ENCODE data around the gene MAP3K1.

The MAP3K1 gene

DNA sequence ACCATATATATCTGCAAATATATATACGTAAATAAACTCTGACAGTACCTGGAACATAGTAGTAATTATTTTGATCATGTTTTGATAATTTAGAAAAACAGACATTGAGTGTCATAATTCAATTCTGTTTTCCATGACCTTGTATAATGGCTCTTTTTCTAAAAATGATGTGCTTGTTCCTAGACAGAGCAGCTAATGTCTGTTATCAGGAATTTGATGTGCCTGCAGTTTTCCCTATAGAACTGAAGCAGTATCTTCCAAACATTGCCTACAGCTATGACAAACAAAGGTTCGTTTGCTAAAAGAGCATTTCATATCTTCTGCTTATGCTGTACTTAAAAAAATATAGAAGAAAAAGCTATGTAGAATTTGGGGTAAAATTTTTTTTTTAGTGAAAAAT lies 99.3 kb downstream of the MAP3K1 start:
- WGBS (ENCODE audit: insufficient coverage): no CpG with 5 or more reads among the region's 2 CpGs
- H3K4me1 ChIP-seq (ENCODE audit: control extremely low read depth in 1 of 4, control insufficient read depth in 4 of 4, insufficient read depth in 4 of 4, low read length in 3 of 4): peaks cover 7 to 16% (median 10%) of the 10 kb centered on the region in 4 experiments
- peaks cover 0 to 5% (median 1%) of the 10 kb centered on the region in 4 experiments for H3K36me3 ChIP-seq (ENCODE audit: control insufficient read depth in 4 of 4, insufficient read depth in 4 of 4, low read length in 3 of 4)
- H3K9me3 ChIP-seq (ENCODE audit: control extremely low read depth in 1 of 5, control insufficient read depth in 4 of 5, insufficient read depth in 2 of 5, low read depth in 1 of 5, low read length in 4 of 5): no peaks in the 10 kb centered on the region
- no peak overlapping the region for H3K27ac ChIP-seq (ENCODE audit: insufficient read depth in 1 of 2, low read depth in 1 of 2, low read length in 2 of 2, poor library complexity in 1 of 2, severe bottlenecking in 2 of 2)
- no peaks in the 10 kb centered on the region for H3K27me3 ChIP-seq (replicated peaks in 2 of 5; ENCODE audit: control insufficient read depth in 4 of 5, insufficient read depth in 5 of 5, low read length in 4 of 5)
- POLR2A ChIA-PET: no interaction called here
- DNase-seq: no peak
- no peak overlapping the region for H3K4me3 ChIP-seq (ENCODE audit: control insufficient read depth in 1 of 7, extremely low read depth in 1 of 7, insufficient read depth in 4 of 7, low read depth in 2 of 7, low read length in 6 of 7)
- CTCF ChIA-PET: interaction anchor here (1.6 kb wide), 1 partner anchor 14 kb away, joined by 6 read pairs; no protein-coding TSS in a partner anchor

DNA sequence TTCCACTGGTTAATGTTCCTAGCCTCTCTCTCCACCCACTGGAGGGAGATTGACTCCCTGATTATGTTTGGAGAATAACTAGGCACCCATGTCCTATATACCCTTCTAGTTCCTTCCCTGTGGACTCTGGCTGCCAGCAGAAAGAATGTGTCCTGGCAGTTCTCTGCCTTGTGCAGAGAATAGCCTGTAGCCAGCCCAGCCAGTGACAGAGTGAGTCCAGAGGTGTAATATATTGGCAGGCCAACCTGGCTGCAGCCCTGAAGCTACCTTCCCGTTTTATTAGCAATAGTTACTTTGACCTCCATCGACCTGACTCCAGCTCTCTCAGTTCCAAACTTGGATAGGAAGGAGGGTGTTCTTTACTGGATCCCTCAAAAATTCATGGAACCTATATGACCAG lies 102.2 kb downstream of the MAP3K1 start:
- H3K9me3 ChIP-seq (ENCODE audit: control extremely low read depth in 1 of 5, control insufficient read depth in 4 of 5, insufficient read depth in 2 of 5, low read depth in 1 of 5, low read length in 4 of 5): no peaks in the 10 kb centered on the region
- peaks cover 0 to 2% (median 0%) of the 10 kb centered on the region in 4 experiments for H3K4me1 ChIP-seq (ENCODE audit: control extremely low read depth in 1 of 4, control insufficient read depth in 4 of 4, insufficient read depth in 4 of 4, low read length in 3 of 4)
- WGBS (ENCODE audit: insufficient coverage): 100% methylated on average over 1 of the region's 2 CpGs
- no peak for DNase-seq
- no peak overlapping the region for H3K4me3 ChIP-seq (ENCODE audit: control insufficient read depth in 1 of 7, extremely low read depth in 1 of 7, insufficient read depth in 4 of 7, low read depth in 2 of 7, low read length in 6 of 7)
- CTCF ChIA-PET: interaction anchor here (1.2 to 1.7 kb wide), 4 partner anchors 17 to 221 kb away, joined by 3 to 5 read pairs (median 4); no protein-coding TSS in a partner anchor
- POLR2A ChIA-PET: interaction anchor here (0.6 kb wide), 1 partner anchor 227 kb away, joined by 3 read pairs; no protein-coding TSS in a partner anchor
- no peaks in the 10 kb centered on the region for H3K27me3 ChIP-seq (replicated peaks in 2 of 5; ENCODE audit: control insufficient read depth in 4 of 5, insufficient read depth in 5 of 5, low read length in 4 of 5)
- peaks cover 6 to 14% (median 9%) of the 10 kb centered on the region in 4 experiments for H3K36me3 ChIP-seq (ENCODE audit: control insufficient read depth in 4 of 4, insufficient read depth in 4 of 4, low read length in 3 of 4)
- H3K27ac ChIP-seq (ENCODE audit: insufficient read depth in 1 of 2, low read depth in 1 of 2, low read length in 2 of 2, poor library complexity in 1 of 2, severe bottlenecking in 2 of 2): no peak overlapping the region

- Histone ChIP-seq H3K27ac (ENCODE audit: insufficient read depth in 1 of 2, low read depth in 1 of 2, low read length in 2 of 2, poor library complexity in 1 of 2, severe bottlenecking in 2 of 2) (no peak overlapping the region), H3K36me3 (ENCODE audit: control insufficient read depth in 4 of 4, insufficient read depth in 4 of 4, low read length in 3 of 4) (peaks cover 11 to 19% (median 13%) of the 10 kb centered on the region in 4 experiments), H3K4me1 (ENCODE audit: control extremely low read depth in 1 of 4, control insufficient read depth in 4 of 4, insufficient read depth in 4 of 4, low read length in 3 of 4) (peaks cover 0 to 2% (median 0%) of the 10 kb centered on the region in 4 experiments), H3K27me3 (replicated peaks in 2 of 5; ENCODE audit: control insufficient read depth in 4 of 5, insufficient read depth in 5 of 5, low read length in 4 of 5) (no peaks in the 10 kb centered on the region), H3K9me3 (ENCODE audit: control extremely low read depth in 1 of 5, control insufficient read depth in 4 of 5, insufficient read depth in 2 of 5, low read depth in 1 of 5, low read length in 4 of 5) (no peaks in the 10 kb centered on the region), H3K4me3 (ENCODE audit: control insufficient read depth in 1 of 7, extremely low read depth in 1 of 7, insufficient read depth in 4 of 7, low read depth in 2 of 7, low read length in 6 of 7) (no peak overlapping the region)
- ChIA-PET CTCF (interaction anchor here (1.2 to 1.7 kb wide), 3 partner anchors 17 to 220 kb away, joined by 3 to 5 read pairs (median 4); no protein-coding TSS in a partner anchor), POLR2A (no interaction called here)
- no peak for DNase-seq
- 89% methylated on average over 2 of the region's 2 CpGs for WGBS (ENCODE audit: insufficient coverage)
These were observed 102.7 kb downstream of the MAP3K1 start for GRCh38 chr5:56918054-56918453.

- no peaks in the 10 kb centered on the region for H3K27me3 ChIP-seq (replicated peaks in 2 of 5; ENCODE audit: control insufficient read depth in 4 of 5, insufficient read depth in 5 of 5, low read length in 4 of 5)
- WGBS (ENCODE audit: insufficient coverage): no CpG with 5 or more reads among the region's 1 CpG
- DNase-seq: no peak
- H3K36me3 ChIP-seq (ENCODE audit: control insufficient read depth in 4 of 4, insufficient read depth in 4 of 4, low read length in 3 of 4): peaks cover 17 to 40% (median 25%) of the 10 kb centered on the region in 4 experiments
- ChIA-PET CTCF (interaction anchor here (0.6 kb wide), 1 partner anchor 33 kb away, joined by 3 read pairs; no protein-coding TSS in a partner anchor), POLR2A (no interaction called here)
- peaks cover 0 to 2% (median 0%) of the 10 kb centered on the region in 4 experiments for H3K4me1 ChIP-seq (ENCODE audit: control extremely low read depth in 1 of 4, control insufficient read depth in 4 of 4, insufficient read depth in 4 of 4, low read length in 3 of 4)
- H3K27ac ChIP-seq (ENCODE audit: insufficient read depth in 1 of 2, low read depth in 1 of 2, low read length in 2 of 2, poor library complexity in 1 of 2, severe bottlenecking in 2 of 2): no peak overlapping the region
- H3K4me3 ChIP-seq (ENCODE audit: control insufficient read depth in 1 of 7, extremely low read depth in 1 of 7, insufficient read depth in 4 of 7, low read depth in 2 of 7, low read length in 6 of 7): no peak overlapping the region
- H3K9me3 ChIP-seq (ENCODE audit: control extremely low read depth in 1 of 5, control insufficient read depth in 4 of 5, insufficient read depth in 2 of 5, low read depth in 1 of 5, low read length in 4 of 5): no peaks in the 10 kb centered on the region
These were observed 104.8 kb downstream of the MAP3K1 start for GRCh38 chr5:56919942-56920662.

GRCh38 chr5:56922922-56923321 lies 107.6 kb downstream of the MAP3K1 start:
- no peaks in the 10 kb centered on the region for H3K9me3 ChIP-seq (ENCODE audit: control extremely low read depth in 1 of 5, control insufficient read depth in 4 of 5, insufficient read depth in 2 of 5, low read depth in 1 of 5, low read length in 4 of 5)
- POLR2A ChIA-PET: no interaction called here
- no peak overlapping the region for H3K27ac ChIP-seq (ENCODE audit: insufficient read depth in 1 of 2, low read depth in 1 of 2, low read length in 2 of 2, poor library complexity in 1 of 2, severe bottlenecking in 2 of 2)
- no peak for DNase-seq
- H3K27me3 ChIP-seq (replicated peaks in 2 of 5; ENCODE audit: control insufficient read depth in 4 of 5, insufficient read depth in 5 of 5, low read length in 4 of 5): no peaks in the 10 kb centered on the region
- 100% methylated on average over 4 of the region's 6 CpGs for WGBS (ENCODE audit: insufficient coverage)
- H3K36me3 ChIP-seq (ENCODE audit: control insufficient read depth in 4 of 4, insufficient read depth in 4 of 4, low read length in 3 of 4): peaks cover 20 to 68% (median 43%) of the 10 kb centered on the region in 4 experiments
- no peak overlapping the region for H3K4me3 ChIP-seq (ENCODE audit: control insufficient read depth in 1 of 7, extremely low read depth in 1 of 7, insufficient read depth in 4 of 7, low read depth in 2 of 7, low read length in 6 of 7)
- peaks cover 0 to 2% (median 0%) of the 10 kb centered on the region in 4 experiments for H3K4me1 ChIP-seq (ENCODE audit: control extremely low read depth in 1 of 4, control insufficient read depth in 4 of 4, insufficient read depth in 4 of 4, low read length in 3 of 4)
- CTCF ChIA-PET: interaction anchor here (1.4 to 2.6 kb wide), 4 partner anchors 12 to 215 kb away, joined by 3 to 6 read pairs (median 4); no protein-coding TSS in a partner anchor

DNA sequence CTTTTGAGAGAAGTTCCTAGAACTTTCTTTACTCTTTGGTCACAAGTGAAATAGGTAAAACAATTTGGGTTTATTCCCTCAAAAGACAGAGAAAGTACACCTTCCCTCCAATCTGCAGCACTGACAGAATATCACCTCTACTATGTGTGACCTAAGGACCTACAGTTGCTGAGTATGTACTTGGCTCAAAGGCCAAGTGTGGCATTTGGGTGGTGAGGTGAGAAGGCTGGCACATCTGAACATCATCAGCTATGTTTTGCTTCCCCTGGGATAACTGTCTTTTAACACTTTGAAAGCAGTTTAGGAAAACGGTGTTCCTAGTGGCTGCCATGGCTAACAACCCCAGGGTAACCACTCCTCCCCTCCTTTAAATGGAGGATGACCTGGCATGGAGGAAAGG lies 119.0 kb downstream of the MAP3K1 start:
- ChIA-PET CTCF (no interaction called here), POLR2A (no interaction called here)
- Histone ChIP-seq H3K27ac (ENCODE audit: insufficient read depth in 1 of 2, low read depth in 1 of 2, low read length in 2 of 2, poor library complexity in 1 of 2, severe bottlenecking in 2 of 2) (no peak overlapping the region), H3K9me3 (ENCODE audit: control extremely low read depth in 1 of 5, control insufficient read depth in 4 of 5, insufficient read depth in 2 of 5, low read depth in 1 of 5, low read length in 4 of 5) (no peaks in the 10 kb centered on the region), H3K4me1 (ENCODE audit: control extremely low read depth in 1 of 4, control insufficient read depth in 4 of 4, insufficient read depth in 4 of 4, low read length in 3 of 4) (no peaks in the 10 kb centered on the region), H3K4me3 (ENCODE audit: control insufficient read depth in 1 of 7, extremely low read depth in 1 of 7, insufficient read depth in 4 of 7, low read depth in 2 of 7, low read length in 6 of 7) (no peak overlapping the region), H3K36me3 (ENCODE audit: control insufficient read depth in 4 of 4, insufficient read depth in 4 of 4, low read length in 3 of 4) (peaks cover 17 to 85% (median 46%) of the 10 kb centered on the region in 4 experiments), H3K27me3 (replicated peaks in 2 of 5; ENCODE audit: control insufficient read depth in 4 of 5, insufficient read depth in 5 of 5, low read length in 4 of 5) (no peaks in the 10 kb centered on the region)
- no CpG with 5 or more reads among the region's 1 CpG for WGBS (ENCODE audit: insufficient coverage)
- DNase-seq: no peak

DNA sequence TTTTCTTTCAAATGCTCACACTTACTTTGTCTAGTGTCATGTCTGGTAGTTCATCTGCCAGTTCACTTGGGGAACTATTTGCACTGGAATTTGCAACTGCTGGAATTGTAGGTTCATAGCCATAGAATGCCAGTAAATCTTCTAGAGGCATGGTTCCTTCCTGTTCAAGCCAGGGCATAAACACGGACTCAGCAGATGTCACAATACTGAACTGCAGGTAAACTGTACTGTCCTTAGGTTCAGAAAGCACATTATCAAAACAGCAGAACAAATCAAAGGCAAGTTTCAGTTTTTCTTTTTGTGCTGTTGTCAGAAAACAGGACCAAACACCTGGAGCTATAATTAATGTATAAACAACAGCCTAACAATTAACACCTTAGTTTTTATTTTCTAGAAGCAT lies 123.5 kb downstream of the MAP3K1 start:
- no peaks in the 10 kb centered on the region for H3K9me3 ChIP-seq (ENCODE audit: control extremely low read depth in 1 of 5, control insufficient read depth in 4 of 5, insufficient read depth in 2 of 5, low read depth in 1 of 5, low read length in 4 of 5)
- H3K27ac ChIP-seq (ENCODE audit: insufficient read depth in 1 of 2, low read depth in 1 of 2, low read length in 2 of 2, poor library complexity in 1 of 2, severe bottlenecking in 2 of 2): no peak overlapping the region
- H3K36me3 ChIP-seq (ENCODE audit: control insufficient read depth in 4 of 4, insufficient read depth in 4 of 4, low read length in 3 of 4): peaks cover 15 to 83% (median 52%) of the 10 kb centered on the region in 4 experiments
- no peaks in the 10 kb centered on the region for H3K27me3 ChIP-seq (replicated peaks in 2 of 5; ENCODE audit: control insufficient read depth in 4 of 5, insufficient read depth in 5 of 5, low read length in 4 of 5)
- POLR2A ChIA-PET: no interaction called here
- DNase-seq: no peak
- H3K4me1 ChIP-seq (ENCODE audit: control extremely low read depth in 1 of 4, control insufficient read depth in 4 of 4, insufficient read depth in 4 of 4, low read length in 3 of 4): no peaks in the 10 kb centered on the region
- 44% methylated on average over 1 of the region's 1 CpG for WGBS (ENCODE audit: insufficient coverage)
- H3K4me3 ChIP-seq (ENCODE audit: control insufficient read depth in 1 of 7, extremely low read depth in 1 of 7, insufficient read depth in 4 of 7, low read depth in 2 of 7, low read length in 6 of 7): no peak overlapping the region
- CTCF ChIA-PET: interaction anchor here (0.8 kb wide), 1 partner anchor 198 kb away, joined by 3 read pairs; no protein-coding TSS in a partner anchor

All from common myeloid progenitor, CD34-positive (primary cell).